Naive thymus-derived CD4-positive, alpha-beta T cell (primary cell): ENCODE measurements around the gene CATSPERB. TPM values are rescaled to one million over a fixed set of nuclear protein-coding genes. Genes with fewer than 3 reads are reported as not detected.
"Not testable (repeated sequence)": the region's sequence is repeated elsewhere in the genome, so short reads cannot be mapped to it uniquely, and the experiment has no call there.

Experiments
- ATAC-seq: fragments of 150-1000 bp; cut with Tn5 transposase; 2 replicates; pipeline ENCODE4 v1.10.0; 2021; ENCODE audit warnings: mild to moderate bottlenecking, moderate library complexity
- CTCF ChIA-PET: fragments of 350-600 bp; sonication (Branson Sonifier 250); formaldehyde crosslinking; loops from one replicate; lab custom pipeline; 2021; ENCODE audit warnings: antibody characterized with exemption; lab: Charles Lee
- POLR2A ChIA-PET: fragments of 350-600 bp; sonication (Branson Sonifier 250); formaldehyde crosslinking; loops from one replicate; lab custom pipeline; 2021; ENCODE audit warnings: antibody characterized with exemption, inconsistent platforms; lab: Charles Lee
- DNase-seq, 9 donors: peaks; one replicate each; pipeline versions ENCODE4 v3.0.0 to v3.0.0-alpha.2; 2020 to 2022; ENCODE audit warnings: mixed read lengths in 1 of 9
- H3K27ac ChIP-seq: one replicate; pipeline ENCODE4 v1.7.0; 2013; ENCODE audit warnings: mild to moderate bottlenecking, low read depth, low read length, moderate library complexity
- H3K27me3 ChIP-seq, 2 donors: one replicate each; pipeline ENCODE4 v1.7.0; 2013; ENCODE audit warnings: low read length in 2 of 2, mild to moderate bottlenecking in 2 of 2, moderate library complexity in 2 of 2; ENCODE audit not compliant: control insufficient read depth in 2 of 2, insufficient read depth in 2 of 2
- H3K36me3 ChIP-seq, 3 experiments: 1 replicate in 2 of 3; 2 replicates in 1 of 3; pipeline ENCODE4 v1.7.0; 2013; ENCODE audit warnings: low read length in 3 of 3, mild to moderate bottlenecking in 3 of 3, moderate library complexity in 1 of 3; ENCODE audit not compliant: insufficient read depth in 3 of 3, control insufficient read depth in 2 of 3
- H3K4me1 ChIP-seq, 2 donors: one replicate each; pipeline ENCODE4 v1.7.0; 2013; ENCODE audit warnings: low read length in 2 of 2, mild to moderate bottlenecking in 2 of 2, moderate library complexity in 1 of 2; ENCODE audit not compliant: control insufficient read depth in 2 of 2, insufficient read depth in 2 of 2
- H3K4me3 ChIP-seq: 2 replicates; pipeline ENCODE4 v1.7.0; 2013; ENCODE audit warnings: mild to moderate bottlenecking, low read length
- H3K9me3 ChIP-seq, 3 experiments: 1 replicate in 2 of 3; 2 replicates in 1 of 3; pipeline ENCODE4 v1.7.0; 2013; ENCODE audit warnings: low read length in 3 of 3; ENCODE audit not compliant: control insufficient read depth in 2 of 3
- H3K27ac Mint-ChIP-seq, 9 donors: one replicate each; pipeline ENCODE4 v1.8.0; 2020 to 2022; ENCODE audit warnings: mixed read lengths in 9 of 9, mild to moderate bottlenecking in 8 of 9, moderate library complexity in 5 of 9, inconsistent platforms in 2 of 9
- H3K27me3 Mint-ChIP-seq, 5 donors: one replicate each; pipeline ENCODE4 v1.8.0; 2021 to 2022; ENCODE audit warnings: mixed read lengths in 5 of 5, mild to moderate bottlenecking in 1 of 5
- H3K36me3 Mint-ChIP-seq, 5 donors: one replicate each; pipeline ENCODE4 v1.8.0; 2020 to 2022; ENCODE audit warnings: mixed read lengths in 5 of 5, mild to moderate bottlenecking in 3 of 5, inconsistent platforms in 1 of 5
- H3K4me1 Mint-ChIP-seq, 7 donors: one replicate each; pipeline ENCODE4 v1.8.0; 2020 to 2022; ENCODE audit warnings: mixed read lengths in 7 of 7, mild to moderate bottlenecking in 3 of 7, inconsistent platforms in 1 of 7
- H3K4me3 Mint-ChIP-seq, 10 donors: one replicate each; pipeline ENCODE4 v1.8.0; 2020 to 2022; ENCODE audit warnings: mild to moderate bottlenecking in 10 of 10, mixed read lengths in 10 of 10, moderate library complexity in 6 of 10, inconsistent platforms in 2 of 10
- H3K9me3 Mint-ChIP-seq, 11 donors: one replicate each; pipeline ENCODE4 v1.8.0; 2020 to 2022; ENCODE audit warnings: mixed read lengths in 11 of 11, mild to moderate bottlenecking in 4 of 11, inconsistent platforms in 1 of 11, moderate library complexity in 1 of 11
- intact Hi-C, 2 donors: fragments of 100-400 bp; cut with micrococcal nuclease; formaldehyde crosslinking; loops; one replicate each; pipeline ENCODE4 v1.15.1; 2023
- polyA plus RNA-seq, 2 donors: library from polyadenylated mRNA; unstranded; fragments of 300-500 nt; fragmentation: Illumina TruSeq; gene quantifications; one replicate each; pipeline ENCODE4 v1.2.3, GENCODE V29; 2021
- total RNA-seq, 6 experiments: library from RNA in 5 of 6; stranded (reverse) in 5 of 6; gene quantifications; 1 replicate in 5 of 6; 2 replicates in 1 of 6; pipeline ENCODE4 v1.2.3 and lab custom pipeline; 2021 to 2026

CATSPERB gene
- total and polyA plus RNA-seq, 7 experiments from 2014 or later: 0.18 to 8.4 (median 4.8) TPM

DNA sequence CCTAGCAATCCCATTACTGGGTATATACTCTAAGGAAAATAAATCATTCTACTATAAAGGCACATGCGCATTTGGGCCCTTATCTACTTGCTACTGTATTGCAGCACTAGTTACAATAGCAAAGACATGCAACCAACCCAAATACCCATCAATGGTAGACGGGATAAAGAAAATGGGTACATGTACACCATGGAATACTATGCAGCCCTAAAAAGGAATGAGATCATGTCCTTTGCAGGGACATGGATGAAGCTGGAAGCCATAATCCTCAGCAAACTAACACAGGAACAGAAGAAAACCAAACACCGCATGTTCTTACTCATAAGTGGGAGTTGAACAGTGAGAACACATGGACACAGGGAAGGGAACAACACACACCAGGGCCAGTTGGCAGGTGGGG is 54.2 kb downstream of the CATSPERB start:
- Mint-ChIP-seq H3K9me3 (peaks cover 0 to 28% (median 6%) of the 10 kb centered on the region in 11 donors), H3K4me1 (peaks cover 0 to 23% (median 0%) of the 10 kb centered on the region in 7 donors), H3K36me3 (peaks cover 4 to 54% (median 17%) of the 10 kb centered on the region in 5 donors)
- H3K4me3 ChIP-seq, H3K9me3 ChIP-seq, H3K27me3 ChIP-seq, ATAC-seq, H3K36me3 ChIP-seq, H3K4me1 ChIP-seq, H3K27me3 Mint-ChIP-seq, POLR2A ChIA-PET, CTCF ChIA-PET, H3K27ac Mint-ChIP-seq, H3K4me3 Mint-ChIP-seq, H3K27ac ChIP-seq, DNase-seq, intact Hi-C loops: not testable (repeated sequence)

DNA sequence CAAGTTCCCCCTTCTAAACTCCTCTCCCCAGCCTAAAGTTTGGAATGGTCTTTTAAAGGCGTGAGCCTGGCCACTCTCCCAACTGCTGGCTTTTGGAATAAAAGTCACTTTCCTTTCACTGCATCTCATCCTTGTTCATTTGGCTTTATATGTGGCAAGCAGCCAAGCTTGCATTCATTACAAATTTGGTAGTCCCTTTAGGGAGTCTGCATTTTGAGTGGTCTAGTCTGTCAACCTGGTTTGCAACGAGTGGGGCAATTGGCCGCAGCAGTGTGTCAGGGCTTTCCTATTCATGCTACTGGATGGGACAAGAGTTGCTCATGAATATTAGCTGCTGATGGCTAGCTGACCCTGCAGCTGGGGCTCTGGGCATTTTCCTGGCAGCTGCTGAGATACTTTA is 57.0 kb downstream of the CATSPERB start:
- DNase-seq: no peak
- no peaks in the 10 kb centered on the region for H3K27me3 ChIP-seq
- Mint-ChIP-seq H3K4me1 (peaks cover 0 to 2% (median 0%) of the 10 kb centered on the region in 7 donors), H3K27me3 (no peaks in the 10 kb centered on the region), H3K4me3 (no peak overlapping the region), H3K9me3 (peaks cover 0 to 24% (median 6%) of the 10 kb centered on the region in 11 donors), H3K36me3 (peaks cover 4 to 45% (median 13%) of the 10 kb centered on the region in 5 donors), H3K27ac (no peak overlapping the region)
- no peak overlapping the region for H3K27ac ChIP-seq
- no peak overlapping the region for H3K4me3 ChIP-seq
- no peak for ATAC-seq
- H3K36me3 ChIP-seq: no peaks in the 10 kb centered on the region
- POLR2A ChIA-PET: no interaction called here
- no peaks in the 10 kb centered on the region for H3K9me3 ChIP-seq
- CTCF ChIA-PET: no interaction called here
- intact Hi-C loops: no loop called here
- no peaks in the 10 kb centered on the region for H3K4me1 ChIP-seq

DNA sequence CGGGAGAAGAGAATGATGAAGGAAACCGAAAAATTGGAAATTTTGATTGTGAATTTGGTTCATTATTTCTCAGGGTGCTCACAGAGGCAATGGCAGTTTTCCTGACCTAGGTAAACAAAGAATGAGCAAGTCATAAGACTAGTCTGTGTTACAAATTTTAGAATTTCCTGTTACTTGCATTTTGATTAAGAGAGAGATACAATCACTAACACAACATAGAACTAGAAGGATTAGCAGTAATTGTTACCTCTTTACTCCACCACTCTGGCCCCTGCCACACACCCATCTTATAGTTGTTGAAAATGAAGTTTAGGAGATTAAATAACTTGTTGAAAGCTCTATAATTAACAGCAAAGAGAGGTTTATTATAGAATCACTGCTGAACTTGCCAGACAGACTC is 62.0 kb downstream of the CATSPERB start:
- Histone ChIP-seq H3K27ac (no peak overlapping the region), H3K4me1 (no peaks in the 10 kb centered on the region), H3K9me3 (no peaks in the 10 kb centered on the region), H3K4me3 (no peak overlapping the region), H3K27me3 (no peaks in the 10 kb centered on the region), H3K36me3 (no peaks in the 10 kb centered on the region)
- intact Hi-C loops: no loop called here
- no peak overlapping the region for H3K27ac Mint-ChIP-seq
- H3K4me1 Mint-ChIP-seq: peaks cover 0 to 8% (median 0%) of the 10 kb centered on the region in 7 donors
- H3K27me3 Mint-ChIP-seq: no peaks in the 10 kb centered on the region
- peaks cover 0 to 16% (median 0%) of the 10 kb centered on the region in 11 donors for H3K9me3 Mint-ChIP-seq
- peaks cover 10 to 42% (median 26%) of the 10 kb centered on the region in 5 donors for H3K36me3 Mint-ChIP-seq
- DNase-seq: no peak
- H3K4me3 Mint-ChIP-seq: no peak overlapping the region
- ChIA-PET POLR2A (no interaction called here), CTCF (interaction anchor here (2.0 kb wide), 1 partner anchor 21 kb away, joined by 6 read pairs; no protein-coding TSS in a partner anchor)
- ATAC-seq: no peak

- H3K9me3 ChIP-seq, H3K4me3 ChIP-seq, intact Hi-C loops, H3K36me3 ChIP-seq, POLR2A ChIA-PET, H3K27ac ChIP-seq, H3K27me3 Mint-ChIP-seq, H3K27me3 ChIP-seq, DNase-seq, H3K4me1 Mint-ChIP-seq, CTCF ChIA-PET, H3K4me1 ChIP-seq, ATAC-seq, H3K4me3 Mint-ChIP-seq: not testable (repeated sequence)
- peaks cover 10 to 35% (median 26%) of the 10 kb centered on the region in 5 donors for H3K36me3 Mint-ChIP-seq
- peak overlapping the region in 1 of 9 donors; percentile 60 for H3K27ac Mint-ChIP-seq
- H3K9me3 Mint-ChIP-seq: peaks cover 0 to 10% (median 0%) of the 10 kb centered on the region in 11 donors
These were observed 64.8 kb downstream of the CATSPERB start for GRCh38 chr14:91667101-91667500.

DNA sequence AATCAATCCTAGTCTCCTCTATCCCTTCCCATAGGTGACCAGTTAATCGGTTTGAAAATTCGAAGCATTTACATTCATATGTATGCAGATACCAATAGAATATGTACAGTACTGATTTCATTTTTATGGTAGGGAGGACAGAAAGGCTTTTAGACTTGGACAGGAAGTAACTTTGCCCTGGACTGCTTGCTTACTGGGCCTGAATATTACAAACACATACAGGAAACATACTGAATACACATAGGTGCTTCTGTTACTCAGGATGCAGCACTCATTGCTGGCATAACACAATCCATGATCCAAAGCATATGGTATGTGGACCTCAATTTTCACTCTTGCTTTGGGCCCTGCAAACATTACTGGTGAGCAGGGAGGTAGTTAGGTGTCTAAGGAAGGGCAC is 71.1 kb downstream of the CATSPERB start:
- ATAC-seq (no peak), DNase-seq (no peak)
- no peaks in the 10 kb centered on the region for H3K27me3 Mint-ChIP-seq
- no peaks in the 10 kb centered on the region for H3K4me1 Mint-ChIP-seq
- intact Hi-C loops: no loop called here
- peaks cover 0 to 8% (median 0%) of the 10 kb centered on the region in 11 donors for H3K9me3 Mint-ChIP-seq
- Histone ChIP-seq H3K36me3 (no peaks in the 10 kb centered on the region), H3K9me3 (no peaks in the 10 kb centered on the region), H3K27me3 (no peaks in the 10 kb centered on the region), H3K27ac (no peak overlapping the region), H3K4me1 (no peaks in the 10 kb centered on the region), H3K4me3 (no peak overlapping the region)
- CTCF ChIA-PET: no interaction called here
- peaks cover 0 to 13% (median 12%) of the 10 kb centered on the region in 5 donors for H3K36me3 Mint-ChIP-seq
- H3K4me3 Mint-ChIP-seq: no peak overlapping the region
- POLR2A ChIA-PET: no interaction called here
- H3K27ac Mint-ChIP-seq: no peak overlapping the region

DNA sequence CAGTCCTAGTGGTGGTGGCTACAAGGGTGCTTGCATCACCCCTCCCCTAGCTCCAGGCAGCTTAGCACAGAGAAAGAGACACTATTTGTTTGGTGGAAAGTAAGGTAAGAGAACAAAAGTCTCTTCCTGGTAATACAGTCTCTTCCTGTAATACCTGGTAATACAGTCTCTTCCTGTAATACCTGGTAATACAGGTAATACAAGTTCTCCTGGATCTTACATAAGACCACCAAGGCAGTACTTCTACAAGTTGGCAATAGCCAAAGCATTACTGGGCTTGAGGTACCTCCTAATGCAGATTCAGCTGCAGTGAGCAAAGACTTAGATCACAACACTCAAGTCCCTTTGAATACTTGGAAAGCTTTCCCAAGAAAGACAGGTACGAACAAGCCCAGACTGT is 77.0 kb downstream of the CATSPERB start:
- POLR2A ChIA-PET: interaction anchor here (0.6 kb wide), 1 partner anchor 16 kb away, joined by 5 read pairs; no protein-coding TSS in a partner anchor
- Mint-ChIP-seq H3K27me3 (peaks cover 0 to 4% (median 0%) of the 10 kb centered on the region in 5 donors), H3K27ac (no peak overlapping the region), H3K4me3 (no peak overlapping the region), H3K4me1 (peaks cover 0 to 12% (median 0%) of the 10 kb centered on the region in 7 donors), H3K9me3 (peaks cover 0 to 13% (median 0%) of the 10 kb centered on the region in 11 donors), H3K36me3 (peaks cover 7 to 14% (median 12%) of the 10 kb centered on the region in 5 donors)
- H3K27ac ChIP-seq: no peak overlapping the region
- DNase-seq (no peak), ATAC-seq (no peak)
- CTCF ChIA-PET: interaction anchor here (0.6 kb wide), 1 partner anchor 416 kb away, joined by 5 read pairs; no protein-coding TSS in a partner anchor
- no peaks in the 10 kb centered on the region for H3K36me3 ChIP-seq
- no peaks in the 10 kb centered on the region for H3K4me1 ChIP-seq
- no peaks in the 10 kb centered on the region for H3K27me3 ChIP-seq
- intact Hi-C loops: no loop called here
- no peaks in the 10 kb centered on the region for H3K9me3 ChIP-seq
- no peak overlapping the region for H3K4me3 ChIP-seq

DNA sequence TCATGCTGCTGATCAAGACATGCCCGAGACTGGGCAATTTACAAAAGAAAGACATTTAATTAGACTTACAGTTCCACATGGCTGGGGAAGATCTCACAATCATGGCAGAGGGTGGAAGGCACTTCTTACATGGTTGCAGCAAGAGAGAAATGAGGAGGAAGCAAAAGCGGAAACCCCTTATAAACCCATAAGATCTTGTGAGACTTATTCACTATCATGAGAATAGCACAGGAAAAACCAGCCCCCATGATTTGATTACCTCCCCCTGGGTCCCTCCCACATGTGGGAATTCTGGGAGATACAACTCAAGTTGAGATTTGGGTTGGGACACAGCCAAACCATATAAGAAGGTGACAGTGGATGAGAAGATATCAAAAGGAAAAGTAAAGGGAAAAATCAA is 78.4 kb downstream of the CATSPERB start:
- peaks cover 0 to 13% (median 0%) of the 10 kb centered on the region in 11 donors for H3K9me3 Mint-ChIP-seq
- H3K27ac Mint-ChIP-seq: no peak overlapping the region
- no peaks in the 10 kb centered on the region for H3K9me3 ChIP-seq
- no peaks in the 10 kb centered on the region for H3K4me1 ChIP-seq
- no peak overlapping the region for H3K4me3 ChIP-seq
- intact Hi-C loops: no loop called here
- no peaks in the 10 kb centered on the region for H3K36me3 ChIP-seq
- no peak overlapping the region for H3K27ac ChIP-seq
- peaks cover 0 to 12% (median 0%) of the 10 kb centered on the region in 7 donors for H3K4me1 Mint-ChIP-seq
- H3K36me3 Mint-ChIP-seq: peaks cover 7 to 16% (median 13%) of the 10 kb centered on the region in 5 donors
- ChIA-PET CTCF (no interaction called here), POLR2A (no interaction called here)
- H3K4me3 Mint-ChIP-seq: no peak overlapping the region
- H3K27me3 Mint-ChIP-seq: peaks cover 0 to 4% (median 0%) of the 10 kb centered on the region in 5 donors
- DNase-seq (no peak), ATAC-seq (no peak)
- H3K27me3 ChIP-seq: no peaks in the 10 kb centered on the region
